ENCODE data around the gene PCDHA9. TPM values are rescaled to one million over a fixed set of nuclear protein-coding genes. Genes with fewer than 3 reads are reported as not detected.

PCDHA9 gene
- total RNA-seq, 1 experiment from 2014 or later = not detected

DNA sequence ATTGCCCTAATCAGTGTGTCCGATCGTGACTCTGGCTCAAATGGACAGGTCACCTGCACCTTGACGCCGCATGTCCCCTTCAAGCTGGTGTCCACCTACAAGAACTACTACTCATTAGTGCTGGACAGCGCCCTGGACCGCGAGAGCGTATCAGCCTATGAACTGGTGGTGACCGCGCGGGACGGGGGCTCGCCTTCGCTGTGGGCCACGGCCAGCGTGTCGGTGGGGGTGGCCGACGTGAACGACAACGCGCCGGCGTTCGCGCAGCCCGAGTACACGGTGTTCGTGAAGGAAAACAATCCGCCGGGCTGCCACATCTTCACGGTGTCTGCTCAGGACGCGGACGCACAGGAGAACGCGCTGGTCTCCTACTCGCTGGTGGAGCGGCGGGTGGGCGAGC is 35.2 kb downstream of the PCDHA9 start:
- H3K4me1 ChIP-seq (replicated peaks; ENCODE audit: insufficient read depth) = no peaks in the 10 kb centered on the region
- no peaks in the 10 kb centered on the region for H3K36me3 ChIP-seq (ENCODE audit: low read depth)
- no peak overlapping the region for H3K4me3 ChIP-seq
- intact Hi-C loops (cut with micrococcal nuclease; ENCODE audit: unreplicated experiment) = loop anchor here (5.0 kb wide), 1 partner anchor 39 kb away; no protein-coding TSS in a partner anchor
- no peaks in the 10 kb centered on the region for H4K20me1 ChIP-seq (ENCODE audit: insufficient read depth)
- peaks cover 6% of the 10 kb centered on the region for H3K9me3 ChIP-seq (ENCODE audit: insufficient read depth, low read depth)
- no peak overlapping the region for H3K4me2 ChIP-seq
- H3K27ac ChIP-seq = no peak overlapping the region
- TF ChIP-seq EZH2 (IDR thresholded peaks at IDR 0.05; ENCODE audit: low read depth) (no peak), CTCF (conservative IDR thresholded peaks at IDR 0.05) (no peak)
- POLR2A ChIA-PET (ENCODE audit: unreplicated experiment) = no interaction called here
- CTCF ChIA-PET = no interaction called here
- DNase-seq = no peak
- H3F3A ChIP-seq (ENCODE audit: insufficient read depth, low read depth) = no peaks in the 10 kb centered on the region
- H3K9me2 ChIP-seq (ENCODE audit: insufficient read depth) = no peaks in the 10 kb centered on the region; the same call in 1 of the 2 replicates
- H2AFZ ChIP-seq = no peak overlapping the region
- no TSS peak for BruUV-seq (replicated peaks)
- H3K79me2 ChIP-seq (ENCODE audit: low read depth) = no peaks in the 10 kb centered on the region
- H3K27me3 ChIP-seq (ENCODE audit: insufficient read depth, low read depth) = 0 out of 2 replicates have a peak, but pooled peaks cover 8% of the 10 kb centered on the region

DNA sequence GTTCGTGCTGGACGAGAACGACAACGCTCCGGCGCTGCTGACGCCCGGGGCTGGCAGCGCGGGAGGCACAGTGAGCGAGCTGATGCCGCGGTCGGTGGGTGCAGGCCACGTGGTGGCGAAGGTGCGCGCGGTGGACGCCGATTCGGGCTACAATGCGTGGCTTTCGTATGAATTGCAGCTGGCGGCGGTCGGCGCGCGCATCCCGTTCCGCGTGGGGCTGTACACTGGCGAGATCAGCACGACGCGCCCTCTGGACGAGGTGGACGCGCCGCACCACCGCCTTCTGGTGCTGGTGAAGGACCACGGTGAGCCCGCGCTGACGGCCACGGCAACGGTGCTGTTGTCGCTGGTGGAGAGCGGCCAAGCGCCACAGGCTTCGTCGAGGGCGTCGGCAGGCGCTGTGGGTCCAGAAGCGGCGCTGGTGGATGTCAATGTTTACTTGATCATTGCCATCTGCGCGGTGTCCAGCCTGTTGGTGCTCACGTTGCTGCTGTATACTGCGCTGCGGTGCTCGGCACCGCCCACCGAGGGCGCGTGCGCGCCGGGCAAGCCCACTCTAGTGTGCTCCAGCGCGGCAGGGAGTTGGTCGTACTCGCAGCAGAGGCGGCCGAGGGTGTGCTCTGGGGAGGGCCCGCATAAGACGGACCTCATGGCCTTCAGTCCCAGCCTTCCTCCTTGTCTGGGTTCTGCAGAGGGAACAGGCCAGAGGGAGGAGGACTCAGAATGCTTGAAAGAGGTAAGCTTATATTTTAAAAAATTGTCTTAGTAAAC is 35.9 kb downstream of the PCDHA9 start:
- no peak overlapping the region for H3K4me2 ChIP-seq
- ChIA-PET CTCF (no interaction called here), POLR2A (ENCODE audit: unreplicated experiment) (no interaction called here)
- no peak overlapping the region for H3K27ac ChIP-seq
- BruUV-seq (replicated peaks) = no TSS peak
- peaks cover 6% of the 10 kb centered on the region for H3K9me3 ChIP-seq (ENCODE audit: insufficient read depth, low read depth)
- H2AFZ ChIP-seq = no peak overlapping the region
- H3K79me2 ChIP-seq (ENCODE audit: low read depth) = no peaks in the 10 kb centered on the region
- intact Hi-C loops (cut with micrococcal nuclease; ENCODE audit: unreplicated experiment) = loop anchor here (5.0 kb wide), 1 partner anchor 38 kb away; no protein-coding TSS in a partner anchor
- H3K9me2 ChIP-seq (ENCODE audit: insufficient read depth) = no peaks in the 10 kb centered on the region; the same call in 1 of the 2 replicates
- H3K4me3 ChIP-seq = no peak overlapping the region
- TF ChIP-seq CTCF (conservative IDR thresholded peaks at IDR 0.05) (no peak), EZH2 (IDR thresholded peaks at IDR 0.05; ENCODE audit: low read depth) (no peak)
- no peaks in the 10 kb centered on the region for H3K4me1 ChIP-seq (replicated peaks; ENCODE audit: insufficient read depth)
- no peaks in the 10 kb centered on the region for H4K20me1 ChIP-seq (ENCODE audit: insufficient read depth)
- DNase-seq = no peak
- H3K36me3 ChIP-seq (ENCODE audit: low read depth) = no peaks in the 10 kb centered on the region
- no peaks in the 10 kb centered on the region for H3F3A ChIP-seq (ENCODE audit: insufficient read depth, low read depth)
- H3K27me3 ChIP-seq (ENCODE audit: insufficient read depth, low read depth) = 0 out of 2 replicates have a peak, but pooled peaks cover 8% of the 10 kb centered on the region

Other genes starting within 250 kb of the PCDHA9 start
- gene CD14, start 215.2 kb upstream of the PCDHA9 start, total RNA-seq (2021) = 0.35 and 0.81 TPM in 2 replicates
- 12.1 and 25.2 TPM in 2 replicates for gene TMCO6, start 208.9 kb upstream of the PCDHA9 start, total RNA-seq (2021)
- gene NDUFA2, start 200.8 kb upstream of the PCDHA9 start, total RNA-seq (2021) = 69.7 and 72.7 TPM in 2 replicates
- gene IK, start 200.6 kb upstream of the PCDHA9 start, total RNA-seq (2021) = 74.2 and 86.7 TPM in 2 replicates
- gene WDR55, start 183.5 kb upstream of the PCDHA9 start, total RNA-seq (2021) = 37.9 and 39.2 TPM in 2 replicates
- 1.2 and 2.0 TPM in 2 replicates for gene DND1, start 174.8 kb upstream of the PCDHA9 start, total RNA-seq (2021)
- gene HARS1, start 157.0 kb upstream of the PCDHA9 start, total RNA-seq (2021) = 52.0 and 64.3 TPM in 2 replicates
- gene HARS2, start 156.9 kb upstream of the PCDHA9 start, total RNA-seq (2021) = 28.8 and 31.1 TPM in 2 replicates
- gene ZMAT2, start 147.9 kb upstream of the PCDHA9 start, total RNA-seq (2021) = 53.5 and 60.1 TPM in 2 replicates
- gene PCDHA1, start 62.2 kb upstream of the PCDHA9 start, total RNA-seq (2021) = not detected in 2 replicates
- gene PCDHA2, start 53.5 kb upstream of the PCDHA9 start, total RNA-seq (2021) = not detected in 2 replicates
- not detected in 2 replicates for gene PCDHA3, start 47.3 kb upstream of the PCDHA9 start, total RNA-seq (2021)
- gene PCDHA4, start 41.3 kb upstream of the PCDHA9 start, total RNA-seq (2021) = not detected in 2 replicates
- not detected in 2 replicates for gene PCDHA5, start 26.8 kb upstream of the PCDHA9 start, total RNA-seq (2021)
- gene PCDHA6, start 20.4 kb upstream of the PCDHA9 start, total RNA-seq (2021) = not detected in 2 replicates
- not detected in 2 replicates for gene PCDHA7, start 14.1 kb upstream of the PCDHA9 start, total RNA-seq (2021)
- not detected in 2 replicates for gene PCDHA8, start 7.2 kb upstream of the PCDHA9 start, total RNA-seq (2021)
- not detected in 2 replicates for gene PCDHA10, start 7.5 kb downstream of the PCDHA9 start, total RNA-seq (2021)
- gene PCDHA11, start 20.6 kb downstream of the PCDHA9 start, total RNA-seq (2021) = not detected in 2 replicates
- gene PCDHA12, start 26.9 kb downstream of the PCDHA9 start, total RNA-seq (2021) = not detected in 2 replicates
- gene PCDHA13, start 33.7 kb downstream of the PCDHA9 start, total RNA-seq (2021) = not detected in 2 replicates
- gene PCDHAC1, start 77.9 kb downstream of the PCDHA9 start, total RNA-seq (2021) = 0.88 and 0.90 TPM in 2 replicates
- 2.8 and 3.4 TPM in 2 replicates for gene PCDHAC2, start 118.1 kb downstream of the PCDHA9 start, total RNA-seq (2021)
- gene PCDHB1, start 203.0 kb downstream of the PCDHA9 start, total RNA-seq (2021) = not detected in 2 replicates
- gene PCDHB2, start 246.2 kb downstream of the PCDHA9 start, total RNA-seq (2021) = 2.8 and 4.0 TPM in 2 replicates

All from PC-9 (cell line).